Left ventricle myocardium superior (tissue), 1 donor: Measurements from ENCODE around the gene USP25. TPM values are rescaled to one million over a fixed set of nuclear protein-coding genes. Genes with fewer than 3 reads are reported as not detected.

Experiments used
- ATAC-seq: fragments of 200-7000 bp; cut with Tn5 transposase; one replicate; pipeline ENCODE4 v1.9.1; 2020; ENCODE audit warnings: mild to moderate bottlenecking, moderate library complexity
- DNase-seq: peaks from one replicate; pipeline ENCODE4 v3.0.0-alpha.2; 2020
- intact Hi-C: fragments of 100-400 bp; cut with micrococcal nuclease; formaldehyde crosslinking; loops from one replicate; pipeline ENCODE4 v1.11.0; 2022
- total RNA-seq: library from RNA; stranded (reverse); fragmentation: NEBNext Ultra II Directional; extraction: Animal tissue kit (Norgen Biotek cat#: 25700); gene quantifications from one replicate; pipeline ENCODE4 v1.2.1, GENCODE V29; 2021
- donor health status: DM: no; HTN: yes; CAD: no; lungs with severe emphysema.

The USP25 gene
- total RNA-seq, 1 donor from 2014 or later: 46.0 TPM

GRCh38 chr21:15793109-15793508 is 63.3 kb downstream of the USP25 start:
- intact Hi-C loops: no loop called here
- no peak for DNase-seq
- ATAC-seq: no peak

GRCh38 chr21:15793550-15794235 is 63.9 kb downstream of the USP25 start:
- intact Hi-C loops: no loop called here
- DNase-seq (no peak), ATAC-seq (no peak)

- intact Hi-C loops: no loop called here
- ATAC-seq (no peak), DNase-seq (no peak)
Measured at GRCh38 chr21:15794277-15794912, 64.6 kb downstream of the USP25 start.

- no peak for DNase-seq
- ATAC-seq: no peak
- intact Hi-C loops: no loop called here
Measured at GRCh38 chr21:15795533-15795932, 65.8 kb downstream of the USP25 start.

GRCh38 chr21:15797577-15798363 is 68.0 kb downstream of the USP25 start:
- ATAC-seq: no peak
- DNase-seq: no peak
- intact Hi-C loops: no loop called here

- DNase-seq (no peak), ATAC-seq (no peak)
- intact Hi-C loops: no loop called here
Measured at GRCh38 chr21:15801352-15801863, 71.6 kb downstream of the USP25 start.

GRCh38 chr21:15804247-15805005 is 74.6 kb downstream of the USP25 start:
- ATAC-seq: peak; percentile 41
- intact Hi-C loops: no loop called here

GRCh38 chr21:15809065-15809464 is 79.3 kb downstream of the USP25 start:
- DNase-seq (no peak), ATAC-seq (no peak)
- intact Hi-C loops: no loop called here

More at GRCh38 chr21:15804247-15805005, 74.6 kb downstream of the USP25 start:
- DNase-seq: no peak

- intact Hi-C loops: no loop called here
- no peak for ATAC-seq
- no peak for DNase-seq
Measured at GRCh38 chr21:15809818-15810217, 80.0 kb downstream of the USP25 start.

GRCh38 chr21:15815285-15815684 is 85.5 kb downstream of the USP25 start:
- ATAC-seq (no peak), DNase-seq (no peak)
- intact Hi-C loops: no loop called here

GRCh38 chr21:15820327-15820726 is 90.5 kb downstream of the USP25 start:
- ATAC-seq (no peak), DNase-seq (no peak)
- intact Hi-C loops: loop anchor here (10.0 kb wide), 1 partner anchor 86 kb away; no protein-coding TSS in a partner anchor

- DNase-seq (no peak), ATAC-seq (no peak)
- intact Hi-C loops: loop anchor here (10.0 kb wide), 1 partner anchor 86 kb away; no protein-coding TSS in a partner anchor
Measured at GRCh38 chr21:15820852-15821379, 91.1 kb downstream of the USP25 start.

- ATAC-seq (no peak), DNase-seq (no peak)
- intact Hi-C loops: loop anchor here (10.0 kb wide), 1 partner anchor 89 kb away; no protein-coding TSS in a partner anchor
Measured at GRCh38 chr21:15823486-15824150, 93.8 kb downstream of the USP25 start.

- no peak for ATAC-seq
- no peak for DNase-seq
- intact Hi-C loops: loop anchor here (10.0 kb wide), 1 partner anchor 91 kb away; no protein-coding TSS in a partner anchor
Measured at GRCh38 chr21:15825700-15826099, 95.9 kb downstream of the USP25 start.

- intact Hi-C loops: loop anchor here (10.0 kb wide), 1 partner anchor 91 kb away; no protein-coding TSS in a partner anchor
- ATAC-seq (peak; percentile 83), DNase-seq (no peak)
Measured at GRCh38 chr21:15826147-15826780, 96.5 kb downstream of the USP25 start.

GRCh38 chr21:15826908-15827601 is 97.3 kb downstream of the USP25 start:
- DNase-seq (no peak), ATAC-seq (peak; percentile 93)
- intact Hi-C loops: loop anchor here (10.0 kb wide), 1 partner anchor 92 kb away; no protein-coding TSS in a partner anchor

- intact Hi-C loops: no loop called here
- no peak for DNase-seq
- ATAC-seq: no peak
Measured at GRCh38 chr21:15831497-15831896, 101.7 kb downstream of the USP25 start.
